Measurements from ENCODE around the gene PRDM7. TPM values are rescaled to one million over a fixed set of nuclear protein-coding genes. Genes with fewer than 3 reads are reported as not detected.
A peak's percentile ranks its signal among the peaks of the same experiment; 100 is the strongest.

Gene PRDM7
- total and polyA plus RNA-seq, 2 of the 4 experiments (the other 2 are of a cell fraction) = not detected

GRCh38 chr16:90083139-90083538, 6.0 kb upstream of the PRDM7 start:
- H3K27ac ChIP-seq (ENCODE audit: insufficient read depth, low read length) = no peak overlapping the region
- no peaks in the 10 kb centered on the region for H3K36me3 ChIP-seq (ENCODE audit: control insufficient read depth, insufficient read depth, low read length)
- H3K27me3 ChIP-seq (ENCODE audit: control insufficient read depth, insufficient read depth, low read length) = peaks cover 1% of the 10 kb centered on the region; the same call in 1 of the 2 replicates
- intact Hi-C loops (cut with micrococcal nuclease) = no loop called here
- H2AK5ac ChIP-seq (ENCODE audit: low read depth, low read length) = no peak overlapping the region
- peaks cover 1% of the 10 kb centered on the region; the same call in 1 of the 2 replicates for H3K9me1 ChIP-seq (ENCODE audit: insufficient read depth, low read length)
- in situ Hi-C loops (cut with MboI; ENCODE audit: low sequenced_read_pairs) = no loop called here
- H3K9me3 ChIP-seq (ENCODE audit: control insufficient read depth, insufficient read depth, low read length) = no peaks in the 10 kb centered on the region
- no peak overlapping the region for H2BK20ac ChIP-seq (ENCODE audit: low read depth, low read length)
- no peak overlapping the region for H4K91ac ChIP-seq (ENCODE audit: insufficient read depth, low read depth, low read length)
- ChIA-PET POLR2A (ENCODE audit: unreplicated experiment) (no interaction called here), CTCF (no interaction called here)
- no peak overlapping the region for H2AK9ac ChIP-seq (replicated peaks; ENCODE audit: low read depth, low read length, poor library complexity)
- H2BK120ac ChIP-seq (ENCODE audit: low read depth, low read length) = no peak overlapping the region
- ATAC-seq (ENCODE audit: low read depth) = no peak
- no peaks in the 10 kb centered on the region for H4K20me1 ChIP-seq (ENCODE audit: insufficient read depth, low read length)
- DNase-seq = no peak
- H3K4me3 ChIP-seq (ENCODE audit: insufficient read depth, low read depth, low read length) = no peak overlapping the region
- no peak overlapping the region for H3K4me2 ChIP-seq (ENCODE audit: low read depth, low read length)
- no peaks in the 10 kb centered on the region for H3K79me1 ChIP-seq (ENCODE audit: low read depth in 1 of 2, low read length in 2 of 2)
- H3K4ac ChIP-seq (ENCODE audit: low read depth, low read length) = no peak overlapping the region
- no peak overlapping the region for H2BK5ac ChIP-seq (ENCODE audit: low read depth, low read length, poor library complexity, severe bottlenecking)
- no peak overlapping the region for H3K9ac ChIP-seq (ENCODE audit: low read depth, low read length)
- H4K5ac ChIP-seq (ENCODE audit: low read depth, low read length) = no peak overlapping the region
- H2BK15ac ChIP-seq (ENCODE audit: low read depth, low read length) = no peak overlapping the region
- no peak overlapping the region for H3K14ac ChIP-seq (replicated peaks; ENCODE audit: low read depth, low read length)
- no peak overlapping the region for H3K23ac ChIP-seq (ENCODE audit: low read depth, low read length)
- H3K56ac ChIP-seq (ENCODE audit: extremely low read depth, insufficient read depth, low read length) = no peak overlapping the region
- no peak overlapping the region for H3K18ac ChIP-seq (ENCODE audit: low read depth, low read length)
- H2AFZ ChIP-seq (replicated peaks; ENCODE audit: low read length, poor library complexity) = peak overlapping the region; percentile 70
- H3K4me1 ChIP-seq (ENCODE audit: control insufficient read depth, insufficient read depth, low read length) = peaks cover under 1% of the 10 kb centered on the region; the same call in 1 of the 2 replicates
- no TSS peak for BruUV-seq (replicated peaks)
- H4K8ac ChIP-seq (ENCODE audit: low read depth in 2 of 2, low read length in 2 of 2) = no peak overlapping the region
- dilution Hi-C loops (cut with HindIII; ENCODE audit: low sequenced_read_pairs, unreplicated experiment) = no loop called here
- WGBS, 2 experiments (ENCODE audit: extremely low coverage in 2 of 2, insufficient read length in 1 of 2) = no CpG with 5 or more reads among the region's 8 CpGs
- TF ChIP-seq CEBPB (IDR thresholded peaks at IDR 0.05; ENCODE audit: low read depth, low read length) = no peak
- TF ChIP-seq BHLHE40 (IDR thresholded peaks at IDR 0.05; ENCODE audit: low read depth, low read length) = no peak
- no peak for TF ChIP-seq RAD21 (IDR thresholded peaks at IDR 0.05; ENCODE audit: low read length)
- no peak for TF ChIP-seq RCOR1 (IDR thresholded peaks at IDR 0.05; ENCODE audit: insufficient replicate concordance, low read length)
- no peak for TF ChIP-seq FOS (IDR thresholded peaks at IDR 0.05; ENCODE audit: low read depth, low read length)

Measured in IMR-90 (cell line).